Measurements from ENCODE around the gene AFAP1.

AFAP1 gene

DNA sequence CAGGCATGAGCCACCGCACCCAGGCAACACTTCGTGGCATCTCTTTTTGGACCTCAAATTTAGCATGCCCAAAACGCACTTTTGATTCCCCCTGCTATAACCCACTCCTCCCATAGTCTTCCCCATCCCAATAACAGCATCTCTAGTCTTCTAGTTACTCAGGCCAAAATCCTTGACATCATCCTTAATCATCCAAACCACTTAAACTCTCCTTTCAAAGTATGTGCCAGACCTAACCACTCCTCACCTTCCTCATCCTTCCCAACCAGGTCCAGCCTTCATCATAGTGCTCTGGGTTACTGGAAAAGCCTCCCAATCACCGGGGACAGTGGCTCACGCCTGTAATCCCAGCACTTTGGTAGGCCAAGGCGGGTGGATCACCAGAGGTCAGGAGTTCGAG, 41.9 kb downstream of the AFAP1 start:
- DNase-seq (ENCODE audit: low read depth in 3 of 3, low spot score in 1 of 3): no peak

DNA sequence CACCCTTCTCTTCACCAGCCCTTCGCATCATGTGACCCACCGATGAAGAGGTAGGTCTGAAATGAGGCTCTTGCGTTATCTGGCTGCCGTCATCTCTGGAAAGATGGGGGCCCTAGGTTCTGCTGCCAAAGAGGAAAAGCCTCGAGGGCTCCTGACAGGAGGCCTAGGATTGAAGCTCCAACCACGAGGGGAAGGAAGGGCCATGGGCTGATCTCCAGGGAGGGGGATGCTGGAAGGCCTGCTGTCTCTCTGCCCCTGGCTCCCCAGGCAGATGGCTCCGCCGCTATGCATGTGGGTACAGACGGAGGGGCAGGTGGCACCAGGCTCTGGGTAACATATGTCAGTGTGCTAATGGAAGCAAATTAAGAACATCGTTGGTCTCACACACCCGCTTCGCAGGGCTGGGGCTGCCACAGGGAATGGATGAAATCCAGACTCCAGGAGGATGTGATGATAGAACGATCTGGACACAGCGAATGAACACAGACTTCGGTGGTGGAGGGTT, 44.9 kb downstream of the AFAP1 start:
- no peak for DNase-seq (ENCODE audit: low read depth in 3 of 3, low spot score in 1 of 3)

GRCh38 chr4:7894098-7894676, 45.5 kb downstream of the AFAP1 start:
- no peak for DNase-seq (ENCODE audit: low read depth in 3 of 3, low spot score in 1 of 3)

DNA sequence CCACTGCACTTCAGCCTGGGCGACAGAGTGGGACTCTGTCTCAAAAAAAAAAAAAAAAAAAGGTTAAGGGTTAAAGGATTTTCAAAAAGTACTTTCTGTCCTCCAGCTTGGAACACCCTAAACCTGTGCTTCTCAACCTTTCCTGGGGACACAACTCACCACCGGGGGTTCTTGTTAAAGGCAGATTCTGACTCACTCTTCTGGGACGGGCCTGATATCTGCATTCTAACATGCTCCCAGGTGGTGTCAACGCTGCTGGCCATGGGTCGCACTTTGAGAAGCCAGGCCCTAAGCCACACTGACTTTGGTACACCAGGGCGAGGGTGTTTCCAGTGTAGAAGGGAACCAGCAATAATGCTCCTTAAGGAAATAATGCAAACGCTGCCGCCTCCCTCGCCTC, 46.1 kb downstream of the AFAP1 start:
- DNase-seq (ENCODE audit: low read depth in 3 of 3, low spot score in 1 of 3): no peak

DNA sequence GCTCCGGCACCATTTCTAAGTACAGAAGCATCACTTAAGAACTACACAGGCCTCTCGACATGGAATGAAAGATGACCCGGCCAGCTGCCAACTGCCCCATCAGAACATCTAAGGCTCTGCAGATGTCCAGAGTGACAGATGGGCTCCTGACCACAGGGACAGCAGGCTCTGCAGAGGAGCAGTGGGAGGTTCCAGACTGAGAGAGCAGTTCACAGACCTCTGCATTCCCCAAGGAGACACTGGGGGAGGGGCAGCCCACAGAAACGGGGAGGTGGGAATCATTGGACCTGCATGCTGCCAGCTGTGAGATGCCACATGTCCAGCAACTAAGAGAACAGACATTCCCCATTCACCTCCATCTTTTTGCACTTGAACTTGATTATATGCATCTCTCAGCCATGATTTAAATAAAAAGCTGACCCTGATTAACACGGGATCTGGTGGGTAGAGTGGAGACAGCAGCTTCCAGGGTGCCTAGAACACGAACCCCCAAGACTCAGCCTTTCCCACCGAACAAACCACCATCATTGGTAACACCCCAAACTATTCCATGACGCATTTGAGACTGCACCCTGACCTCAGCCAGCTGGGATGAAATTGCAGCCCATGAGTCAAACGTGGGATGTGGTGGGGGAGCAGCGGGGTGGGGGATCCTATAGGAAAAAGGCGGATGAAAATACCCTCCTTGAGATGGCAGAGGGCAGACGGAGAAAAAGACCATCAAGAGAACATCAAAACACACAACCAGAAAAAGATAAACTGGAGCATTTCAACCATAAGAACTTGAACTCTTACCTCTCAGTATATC, 47.2 kb downstream of the AFAP1 start:
- no peak for DNase-seq (ENCODE audit: low read depth in 3 of 3, low spot score in 1 of 3)

GRCh38 chr4:7890635-7891393, 48.8 kb downstream of the AFAP1 start:
- no peak for DNase-seq (ENCODE audit: low read depth in 3 of 3, low spot score in 1 of 3)

DNA sequence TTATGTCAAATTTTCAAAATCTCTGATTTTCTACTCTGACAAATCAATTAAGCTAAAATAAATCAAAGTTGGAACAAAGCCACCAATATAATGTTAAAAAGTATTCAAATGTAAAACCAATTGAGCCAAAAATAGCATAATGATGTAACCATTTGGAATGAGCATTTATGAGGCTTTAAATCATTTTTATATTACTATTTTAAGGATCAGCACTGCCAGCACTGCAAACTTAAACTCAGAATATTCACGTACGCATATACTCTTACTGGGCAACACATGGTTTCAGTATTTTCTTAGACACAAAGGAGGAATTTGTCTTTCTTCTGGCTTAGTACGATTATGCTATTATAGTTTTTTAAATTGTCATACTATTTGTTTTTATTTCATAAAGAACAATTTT, 52.2 kb downstream of the AFAP1 start:
- no peak for DNase-seq (ENCODE audit: low read depth in 3 of 3, low spot score in 1 of 3)

- no peak for DNase-seq (ENCODE audit: low read depth in 3 of 3, low spot score in 1 of 3)
These were observed 53.4 kb downstream of the AFAP1 start for GRCh38 chr4:7886007-7886973.

- no peak for DNase-seq (ENCODE audit: low read depth in 3 of 3, low spot score in 1 of 3)
These were observed 54.2 kb downstream of the AFAP1 start for GRCh38 chr4:7885216-7886006.

GRCh38 chr4:7880683-7881082, 59.0 kb downstream of the AFAP1 start:
- no peak for DNase-seq (ENCODE audit: low read depth in 3 of 3, low spot score in 1 of 3)

DNA sequence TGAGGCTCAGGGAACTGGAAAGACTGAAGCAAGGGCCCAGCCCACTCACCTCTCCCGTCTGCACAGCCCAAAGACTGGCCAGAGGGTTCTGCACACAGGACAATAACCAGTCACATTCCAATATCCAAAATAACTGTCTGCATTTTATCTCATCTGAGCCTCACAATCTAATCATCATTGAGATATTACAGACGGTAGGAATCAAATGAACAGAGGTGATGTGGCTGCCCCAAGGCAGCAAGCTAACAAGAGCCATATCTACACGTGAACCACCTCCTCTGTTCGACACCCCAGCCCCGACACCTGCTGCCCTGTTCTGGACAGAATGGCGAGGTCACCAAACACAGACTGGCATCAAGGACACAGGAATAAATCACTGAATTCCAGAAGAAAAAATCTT, 60.5 kb downstream of the AFAP1 start:
- DNase-seq (ENCODE audit: low read depth in 3 of 3, low spot score in 1 of 3): no peak

DNA sequence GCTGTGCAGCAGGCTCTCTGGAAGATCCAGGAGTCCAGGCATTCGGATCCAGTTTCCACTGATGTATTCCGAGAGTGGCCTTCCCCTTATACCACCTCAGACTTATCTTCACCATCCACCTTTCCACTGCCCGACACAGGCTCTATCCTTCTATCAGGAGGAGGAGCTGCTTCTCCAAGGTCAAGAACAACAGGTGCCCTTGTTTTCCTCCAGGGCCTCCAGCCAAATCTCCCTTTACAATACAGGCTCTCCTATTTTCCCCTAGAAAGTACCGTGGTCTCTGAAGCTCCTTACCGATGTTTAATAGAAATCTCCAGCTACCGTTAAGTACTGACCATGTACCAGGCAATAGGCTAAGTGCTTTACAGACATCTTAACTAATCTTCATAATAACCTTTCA, 61.3 kb downstream of the AFAP1 start:
- DNase-seq (ENCODE audit: low read depth in 3 of 3, low spot score in 1 of 3): no peak

- DNase-seq (ENCODE audit: low read depth in 3 of 3, low spot score in 1 of 3): no peak
These were observed 62.5 kb downstream of the AFAP1 start for GRCh38 chr4:7877176-7877575.

DNA sequence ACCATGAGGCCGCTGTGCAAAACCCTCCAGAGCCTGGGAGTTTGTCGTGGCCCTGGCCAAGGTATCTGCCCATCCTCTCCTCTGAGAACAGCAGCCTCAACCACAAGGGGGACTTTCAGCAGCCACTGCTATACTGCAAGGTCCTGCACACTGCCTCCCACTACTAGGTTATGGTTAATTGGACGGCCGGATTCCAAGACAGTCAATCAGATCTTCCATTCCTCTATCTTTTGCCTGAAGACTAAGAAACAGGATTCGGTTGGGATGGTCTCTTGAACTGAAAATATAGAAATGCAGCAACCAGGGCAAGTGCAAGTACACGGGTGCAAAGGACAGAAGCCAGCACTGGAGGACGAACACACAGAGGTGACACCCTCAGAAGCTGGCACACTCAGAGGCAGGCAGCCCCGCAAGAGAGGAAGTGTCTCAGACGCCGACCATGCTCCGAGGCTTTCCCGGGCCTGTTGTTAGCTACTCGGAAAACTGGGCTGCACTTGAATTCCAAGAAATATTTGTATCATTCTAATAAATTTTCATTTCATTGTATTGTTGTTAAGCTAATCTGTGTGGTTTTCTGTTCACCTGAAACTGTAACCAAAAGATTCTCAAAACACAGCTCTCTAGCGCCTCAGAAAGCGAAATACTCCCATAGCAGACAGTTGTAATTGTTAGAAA, 63.3 kb downstream of the AFAP1 start:
- peak in 2 of 3 donors; percentile 15 to 21 for DNase-seq (ENCODE audit: low read depth in 3 of 3, low spot score in 1 of 3)

DNA sequence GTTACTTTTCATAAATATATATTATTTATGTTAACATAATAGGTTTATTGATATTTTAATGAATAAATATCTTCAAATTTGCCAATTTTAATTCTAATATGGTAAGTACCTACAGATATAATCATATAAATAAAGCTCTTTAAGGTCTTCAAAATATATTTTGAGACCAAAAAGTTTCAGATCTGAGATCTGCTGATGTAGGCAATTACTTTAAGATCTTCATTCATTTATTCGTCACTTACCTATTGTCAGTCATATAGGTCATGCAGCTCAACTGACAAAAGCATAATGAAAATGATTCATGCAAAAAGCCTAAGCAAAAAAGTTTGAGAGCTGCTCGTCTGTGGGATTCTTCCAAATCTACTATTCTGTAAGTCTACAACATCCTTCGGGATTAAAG, 64.8 kb downstream of the AFAP1 start:
- no peak for DNase-seq (ENCODE audit: low read depth in 3 of 3, low spot score in 1 of 3)

- DNase-seq (ENCODE audit: low read depth in 3 of 3, low spot score in 1 of 3): no peak
These were observed 65.8 kb downstream of the AFAP1 start for GRCh38 chr4:7873881-7874280.

DNA sequence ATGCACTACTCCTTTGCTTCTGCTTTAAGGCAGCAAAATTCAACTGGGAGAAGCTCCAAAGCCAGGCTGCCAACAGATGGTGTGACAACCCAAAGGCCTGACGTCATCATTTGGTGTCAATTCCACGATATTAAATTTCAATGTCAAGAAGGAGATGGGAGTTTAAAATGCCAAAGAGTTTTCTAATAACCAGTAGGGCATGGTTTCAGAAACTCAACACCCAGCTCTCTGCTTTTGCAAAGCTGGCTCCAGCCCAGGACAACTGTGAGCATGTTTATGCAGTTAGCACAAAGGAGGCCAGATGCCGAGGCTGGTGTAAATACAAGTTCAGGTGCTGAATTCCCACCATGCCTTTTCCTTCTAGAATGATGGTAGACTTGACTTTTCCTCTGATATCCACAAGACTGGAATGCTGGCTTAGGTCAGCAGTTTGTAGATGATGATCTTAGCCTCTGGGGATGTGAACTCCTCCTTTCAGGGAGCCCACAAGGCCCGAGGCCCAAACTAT, 67.3 kb downstream of the AFAP1 start:
- DNase-seq (ENCODE audit: low read depth in 3 of 3, low spot score in 1 of 3): no peak

GRCh38 chr4:7871356-7871755, 68.3 kb downstream of the AFAP1 start:
- no peak for DNase-seq (ENCODE audit: low read depth in 3 of 3, low spot score in 1 of 3)

GRCh38 chr4:7868892-7869471, 70.7 kb downstream of the AFAP1 start:
- no peak for DNase-seq (ENCODE audit: low read depth in 3 of 3, low spot score in 1 of 3)
